Heart left ventricle (tissue), 16 donors: ENCODE results near the gene ZNF628. TPM values are rescaled to one million over a fixed set of nuclear protein-coding genes. Genes with fewer than 3 reads are reported as not detected.
A peak's percentile ranks its signal among the peaks of the same experiment; 100 is the strongest.

Experiments used
- ATAC-seq, 4 donors: fragments of 200-7000 bp; cut with Tn5 transposase; one replicate each; pipeline ENCODE4 v1.9.1; 2020 to 2022; ENCODE audit warnings: moderate library complexity in 4 of 4, mild to moderate bottlenecking in 3 of 4, moderate number of reproducible peaks in 1 of 4
- DNase-seq, 5 donors: peaks; one replicate each; pipeline ENCODE4 v3.0.0-alpha.2; 2020
- H3K27ac ChIP-seq, 12 donors: fragments of 200-600 bp; sonication (generic) in 4 of 12; one replicate each; pipeline versions ENCODE4 v1.5.0 to v1.8.0; 2016 to 2022; ENCODE audit warnings: mild to moderate bottlenecking in 2 of 12
- H3K27me3 ChIP-seq, 9 donors: fragments of 200-600 bp; sonication (generic) in 2 of 9; one replicate each; pipeline versions ENCODE4 v1.5.1 to v1.8.0; 2016 to 2022; ENCODE audit warnings: mild to moderate bottlenecking in 3 of 9
- H3K36me3 ChIP-seq, 9 donors: fragments of 200-600 bp; sonication (generic) in 2 of 9; one replicate each; pipeline versions ENCODE4 v1.5.0 to v1.8.0; 2018 to 2022; ENCODE audit warnings: mild to moderate bottlenecking in 2 of 9
- H3K4me1 ChIP-seq, 12 donors: fragments of 200-600 bp; sonication (generic) in 4 of 12; one replicate each; pipeline versions ENCODE4 v1.5.0 to v1.8.0; 2016 to 2022; ENCODE audit warnings: mild to moderate bottlenecking in 3 of 12
- H3K4me3 ChIP-seq, 12 donors: fragments of 200-600 bp; sonication (generic) in 4 of 12; one replicate each; pipeline versions ENCODE4 v1.5.0 to v1.8.0; 2017 to 2022; ENCODE audit warnings: mild to moderate bottlenecking in 9 of 12, moderate library complexity in 4 of 12
- H3K9me3 ChIP-seq, 12 donors: fragments of 200-600 bp; sonication (generic) in 4 of 12; one replicate each; pipeline versions ENCODE4 v1.5.0 to v1.8.0; 2016 to 2022; ENCODE audit warnings: mild to moderate bottlenecking in 1 of 12
- POLR2A ChIP-seq, 2 donors: fragments of 450-650 bp; IDR thresholded peaks; one replicate each; pipeline ENCODE4 v1.6.1; 2017; ENCODE audit warnings: antibody characterized with exemption in 2 of 2, mild to moderate bottlenecking in 2 of 2, moderate library complexity in 2 of 2
- WGBS, 4 donors: extraction: QIAGEN DNeasy Blood & Tissue Kit in 2 of 4; methylation state at CpG; one replicate each; pipeline versions ENCODE4 v1.1.5 to v1.1.7; 2013 to 2018; 5-methylcytosine and 5-hydroxymethylcytosine counted together
- intact Hi-C, 10 donors: fragments of 100-400 bp; cut with DNase I; formaldehyde crosslinking; loops; one replicate each; pipeline versions ENCODE4 v1.11.1 to v1.14.2; 2022
- polyA plus RNA-seq, 2 donors: library from polyadenylated mRNA; stranded (reverse); fragments of 200-250 nt; gene quantifications; one replicate each; pipeline ENCODE4 v1.2.3, GENCODE V29; 2013
- total RNA-seq, 9 donors: library from RNA; depleted of rRNA in 2 of 9; stranded (reverse); fragments of >200 nt in 2 of 9; fragmentation: NEBNext Ultra II Directional in 3 of 9; extraction: Animal tissue kit (Norgen Biotek cat#: 25700) in 3 of 9; gene quantifications; one replicate each; pipeline versions ENCODE4 v1.1.0 to v1.2.4, GENCODE V29; 2016 to 2023
- TF ChIP-seq, protein P1 (sequence below), 12 donors: fragments of 200-600 bp; sonication (generic) in 4 of 12; IDR thresholded peaks; one replicate each; pipeline versions ENCODE4 v1.5.0 to v1.8.0; 2018 to 2022; ENCODE audit warnings: antibody characterized with exemption in 12 of 12, mild to moderate bottlenecking in 5 of 12
- donor health status: ischemic (EF 13 %, LVEDD 7.1; RV severe dilation, severe dysfunction).
- donor health status: healthy with polysubstance abuse.
- donor health status: DM: no; HTN: yes; CAD: no.
- donor health status: DM: no; HTN: no; CAD: no.
- donor health status: ischemic (EF 25% LVEDD 6.9; RV normal size, moderate dysfunction).
- donor health status: ischemic (EF 25% LVEDD 5.7; RV mildly dilated, moderate dysfunction).
- donor health status: healthy.
- donor health status: DM: yes; HTN: yes; CAD: no.
- donor health status: ischemic (EF 35%, LVEDD 5.7; RV mildly dilated, moderate dysfunction).
- donor health status: nonischemic (EF 11% LVEDD 7.7; RV severe dilation, severe dysfunction).
- donor health status: DM: yes; HTN: yes; CAD: no.
- donor health status: PGD.
- donor health status: ischemic (EF 29% LVEDD 5.4; RV normal size, mild dysfunction).
- donor health status: nonischemic (EF 23%, LVEDD 6.1; RV moderate dilation, normal function).

The ZNF628 gene
- total and polyA plus RNA-seq, 11 donors: 2.3 to 10.3 (median 5.4) TPM

DNA sequence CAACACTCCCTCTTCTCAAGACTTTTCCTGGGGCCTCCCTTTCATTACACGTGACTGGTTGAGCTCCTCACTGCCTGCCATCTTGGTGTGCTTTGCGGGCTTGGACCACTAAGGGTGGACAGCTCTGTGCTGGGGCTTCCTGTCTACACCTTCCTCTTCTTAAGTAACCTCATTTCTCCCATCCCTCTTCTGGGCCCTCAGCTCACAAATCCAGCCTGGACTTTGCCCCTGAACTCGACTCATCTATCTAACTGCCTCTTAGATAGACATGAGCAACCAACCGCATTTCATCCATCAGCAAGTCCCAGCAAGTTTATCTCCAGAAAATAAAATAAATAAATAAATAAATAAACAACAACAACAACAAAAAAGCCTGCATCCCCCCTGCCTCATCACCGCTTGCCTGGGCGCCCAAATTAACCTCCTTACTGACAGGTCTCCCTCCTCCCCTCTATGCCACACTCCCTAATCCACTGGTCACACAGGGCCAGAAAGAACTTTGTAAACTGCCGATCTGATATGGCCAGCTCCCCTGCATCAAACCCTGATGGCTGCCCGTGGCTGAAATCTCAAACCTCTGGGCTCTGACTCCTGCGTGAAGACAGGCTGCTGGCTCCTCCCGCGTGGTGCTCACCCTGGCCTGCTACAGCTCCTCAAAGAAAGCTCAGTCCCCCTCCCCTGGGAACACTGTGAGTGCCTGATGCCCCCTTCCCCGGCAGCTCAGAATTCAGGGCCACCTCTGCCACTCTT lies 22.7 kb upstream of the ZNF628 start:
- 91 to 96% (median 94%) methylated on average over 12 of the region's 12 CpGs for WGBS, 4 donors
- DNase-seq (no peak), ATAC-seq (no peak)
- TF ChIP-seq POLR2A (IDR thresholded peaks at IDR 0.05): no peak
- TF ChIP-seq, protein P1, sequence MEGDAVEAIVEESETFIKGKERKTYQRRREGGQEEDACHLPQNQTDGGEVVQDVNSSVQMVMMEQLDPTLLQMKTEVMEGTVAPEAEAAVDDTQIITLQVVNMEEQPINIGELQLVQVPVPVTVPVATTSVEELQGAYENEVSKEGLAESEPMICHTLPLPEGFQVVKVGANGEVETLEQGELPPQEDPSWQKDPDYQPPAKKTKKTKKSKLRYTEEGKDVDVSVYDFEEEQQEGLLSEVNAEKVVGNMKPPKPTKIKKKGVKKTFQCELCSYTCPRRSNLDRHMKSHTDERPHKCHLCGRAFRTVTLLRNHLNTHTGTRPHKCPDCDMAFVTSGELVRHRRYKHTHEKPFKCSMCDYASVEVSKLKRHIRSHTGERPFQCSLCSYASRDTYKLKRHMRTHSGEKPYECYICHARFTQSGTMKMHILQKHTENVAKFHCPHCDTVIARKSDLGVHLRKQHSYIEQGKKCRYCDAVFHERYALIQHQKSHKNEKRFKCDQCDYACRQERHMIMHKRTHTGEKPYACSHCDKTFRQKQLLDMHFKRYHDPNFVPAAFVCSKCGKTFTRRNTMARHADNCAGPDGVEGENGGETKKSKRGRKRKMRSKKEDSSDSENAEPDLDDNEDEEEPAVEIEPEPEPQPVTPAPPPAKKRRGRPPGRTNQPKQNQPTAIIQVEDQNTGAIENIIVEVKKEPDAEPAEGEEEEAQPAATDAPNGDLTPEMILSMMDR (IDR thresholded peaks at IDR 0.05): no peak
- Histone ChIP-seq H3K36me3 (peaks cover 0 to 16% (median 7%) of the 10 kb centered on the region in 9 donors), H3K27ac (no peak overlapping the region), H3K4me1 (peaks cover 0 to 23% (median 11%) of the 10 kb centered on the region in 12 donors), H3K4me3 (no peak overlapping the region), H3K27me3 (peaks cover 14 to 35% (median 21%) of the 10 kb centered on the region in 9 donors), H3K9me3 (no peaks in the 10 kb centered on the region)
- intact Hi-C loops: loop anchor here in 1 of 10 donors (10.0 kb wide), 1 partner anchor 309 kb away; the partner anchor contains the start of gene TNNT1

DNA sequence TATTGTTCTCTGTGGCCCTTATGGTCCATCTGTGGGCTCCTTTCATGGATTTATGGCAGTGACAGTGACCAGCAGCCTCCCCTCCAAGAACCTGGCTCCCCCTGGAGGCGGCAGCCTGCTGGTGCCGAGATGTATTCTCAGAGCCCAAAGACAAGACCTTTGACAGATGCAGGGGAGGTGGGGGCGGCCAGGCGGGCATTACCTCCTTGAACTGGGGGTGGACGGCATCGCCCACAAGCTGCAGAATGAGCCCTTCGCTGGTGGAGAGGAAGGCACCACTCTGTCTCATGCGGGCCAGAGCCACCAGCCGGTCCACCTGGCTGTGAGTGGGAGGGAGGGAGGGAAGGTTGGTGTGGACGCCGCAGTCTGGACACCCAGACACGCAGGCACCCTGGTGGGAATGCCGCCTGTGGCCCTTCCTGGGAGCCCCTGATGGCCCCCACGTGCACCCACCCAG lies 21.6 kb upstream of the ZNF628 start:
- H3K4me3 ChIP-seq: no peak overlapping the region
- no peak for DNase-seq
- H3K27ac ChIP-seq: no peak overlapping the region
- intact Hi-C loops: loop anchor here in 2 of 10 donors (5.0 to 10.0 kb wide), 2 partner anchors 263 to 310 kb away; partner anchors contain the start of gene TNNT1 (in 1 of the 2)
- peaks cover 0 to 16% (median 7%) of the 10 kb centered on the region in 9 donors for H3K36me3 ChIP-seq
- H3K9me3 ChIP-seq: no peaks in the 10 kb centered on the region
- WGBS, 4 donors: 74 to 80% (median 79%) methylated on average over 14 of the region's 14 CpGs
- H3K27me3 ChIP-seq: peaks cover 11 to 28% (median 16%) of the 10 kb centered on the region in 9 donors
- peak in 1 of 4 donors; percentile 21 for ATAC-seq
- H3K4me1 ChIP-seq: peaks cover 0 to 26% (median 12%) of the 10 kb centered on the region in 12 donors
- no peak for TF ChIP-seq POLR2A (IDR thresholded peaks at IDR 0.05)
- TF ChIP-seq, protein P1 (IDR thresholded peaks at IDR 0.05): peak; percentile 21 to 56 (median 44)

DNA sequence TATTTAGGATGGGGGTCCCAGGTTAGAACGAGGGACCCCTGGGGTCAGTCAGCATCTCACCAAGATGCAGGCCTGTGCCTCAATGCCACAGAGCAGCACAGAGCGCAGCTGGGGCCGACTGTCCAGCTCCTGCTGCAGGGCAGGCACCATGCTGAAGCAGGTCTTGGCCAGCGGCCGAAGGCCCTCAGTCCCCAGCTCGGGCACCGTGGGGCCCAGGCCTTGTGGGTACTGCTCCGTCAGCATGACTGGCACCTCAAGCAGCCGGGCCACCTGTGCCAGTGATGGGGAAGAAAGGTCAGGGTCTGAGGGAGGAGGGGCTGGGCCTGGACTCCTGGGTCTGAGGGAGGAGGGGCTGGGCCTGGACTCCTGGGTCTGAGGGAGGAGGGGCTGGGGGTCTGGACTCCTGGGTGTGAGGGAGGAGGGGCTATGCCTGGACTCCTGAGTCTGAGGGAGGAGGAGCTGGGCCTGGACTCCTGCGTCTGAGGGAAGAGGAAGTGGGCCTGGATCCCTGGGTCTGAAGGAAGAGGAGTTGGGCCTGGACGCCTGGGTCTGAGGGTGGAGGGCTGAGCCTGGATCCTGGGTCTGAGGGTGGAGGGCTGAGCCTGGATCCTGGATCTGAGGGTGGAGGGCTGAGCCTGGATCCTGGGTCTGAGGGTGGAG lies 20.7 kb upstream of the ZNF628 start:
- Histone ChIP-seq H3K4me1 (peaks cover 0 to 29% (median 16%) of the 10 kb centered on the region in 12 donors), H3K27ac (no peak overlapping the region), H3K27me3 (peaks cover 11 to 28% (median 16%) of the 10 kb centered on the region in 9 donors), H3K36me3 (peaks cover 0 to 16% (median 7%) of the 10 kb centered on the region in 9 donors), H3K4me3 (no peak overlapping the region), H3K9me3 (no peaks in the 10 kb centered on the region)
- DNase-seq: no peak
- WGBS, 4 donors: 80 to 92% (median 90%) methylated on average over 5 to 11 of the region's 11 CpGs
- ATAC-seq: no peak
- TF ChIP-seq POLR2A (IDR thresholded peaks at IDR 0.05): no peak
- TF ChIP-seq, protein P1 (IDR thresholded peaks at IDR 0.05): no peak
- intact Hi-C loops: loop anchor here in 2 of 10 donors (5.0 to 10.0 kb wide), 2 partner anchors 263 to 311 kb away; partner anchors contain the start of gene TNNT1 (in 1 of the 2)

DNA sequence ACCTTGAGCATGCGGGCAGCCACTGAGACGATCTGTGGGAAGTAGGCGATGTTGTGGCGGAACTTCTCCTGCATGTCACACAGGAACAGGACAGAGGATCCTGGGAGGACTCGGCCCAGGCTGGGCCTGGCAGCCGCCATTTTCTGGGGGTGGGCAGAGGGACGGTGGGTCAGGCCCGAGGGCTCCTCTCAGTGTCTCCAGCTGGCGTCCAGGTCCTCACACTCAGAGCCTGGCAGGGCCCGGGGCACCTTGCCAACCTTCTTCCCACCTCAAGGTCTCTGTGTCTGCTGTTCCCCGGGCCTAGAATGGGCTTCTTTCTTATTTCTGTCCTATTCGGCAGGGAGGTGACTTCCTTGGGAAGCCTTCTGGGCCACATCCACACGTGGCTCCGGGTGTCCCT lies 20.1 kb upstream of the ZNF628 start:
- ATAC-seq (no peak), DNase-seq (no peak)
- Histone ChIP-seq H3K36me3 (peaks cover 0 to 16% (median 7%) of the 10 kb centered on the region in 9 donors), H3K27ac (no peak overlapping the region), H3K27me3 (peaks cover 10 to 22% (median 12%) of the 10 kb centered on the region in 9 donors), H3K9me3 (no peaks in the 10 kb centered on the region), H3K4me3 (no peak overlapping the region), H3K4me1 (peaks cover 0 to 31% (median 17%) of the 10 kb centered on the region in 12 donors)
- intact Hi-C loops: loop anchor here in 2 of 10 donors (5.0 to 10.0 kb wide), 2 partner anchors 264 to 312 kb away; partner anchors contain the start of gene TNNT1 (in 1 of the 2)
- WGBS, 4 donors: 85 to 90% (median 89%) methylated on average over 14 of the region's 14 CpGs
- TF ChIP-seq, protein P1 (IDR thresholded peaks at IDR 0.05): no peak
- no peak for TF ChIP-seq POLR2A (IDR thresholded peaks at IDR 0.05)
